Upper lobe of left lung (tissue), 6 donors: ENCODE measurements around the gene PREP. TPM values are rescaled to one million over a fixed set of nuclear protein-coding genes. Genes with fewer than 3 reads are reported as not detected.

Experiments used
- ATAC-seq, 2 donors: fragments of 200-7000 bp; cut with Tn5 transposase; one replicate each; pipeline ENCODE4 v1.9.1; 2022; ENCODE audit warnings: mild to moderate bottlenecking in 2 of 2, moderate library complexity in 2 of 2; ENCODE audit not compliant: low FRiP score in 2 of 2
- DNase-seq, 2 donors: peaks; one replicate each; pipeline ENCODE4 v3.0.0-alpha.2; 2019 to 2020
- H3K27ac ChIP-seq, 4 donors: fragments of 200-600 bp; sonication (generic); one replicate each; pipeline ENCODE4 v1.5.1; 2016 to 2019
- H3K27me3 ChIP-seq, 4 donors: fragments of 200-600 bp; sonication (generic); one replicate each; pipeline ENCODE4 v1.5.1; 2017 to 2019
- H3K36me3 ChIP-seq, 4 donors: fragments of 200-600 bp; sonication (generic); one replicate each; pipeline ENCODE4 v1.5.1; 2016 to 2019
- H3K4me1 ChIP-seq, 4 donors: fragments of 200-600 bp; sonication (generic); one replicate each; pipeline ENCODE4 v1.5.1; 2018 to 2019
- H3K4me3 ChIP-seq, 4 donors: fragments of 200-600 bp; sonication (generic); one replicate each; pipeline ENCODE4 v1.5.1; 2017 to 2019; ENCODE audit warnings: mild to moderate bottlenecking in 2 of 4, moderate library complexity in 1 of 4
- H3K9me3 ChIP-seq, 4 donors: fragments of 200-600 bp; sonication (generic); one replicate each; pipeline ENCODE4 v1.5.1; 2018 to 2019
- CTCF ChIP-seq, 6 experiments: fragments of 450-650 bp in 4 of 6; fragments of 200-600 bp in 2 of 6; sonication (generic) in 2 of 6; IDR thresholded peaks; one replicate each; pipeline ENCODE4 v1.5.1; 2016 to 2019; ENCODE audit warnings: antibody characterized with exemption in 6 of 6
- EP300 ChIP-seq, 4 donors: sonication (generic); formaldehyde crosslinking; IDR thresholded peaks; one replicate each; pipeline ENCODE4 v1.5.1; 2017; ENCODE audit warnings: antibody characterized with exemption in 4 of 4, control low read depth in 2 of 4
- POLR2A ChIP-seq, 4 donors: fragments of 450-650 bp; IDR thresholded peaks; one replicate each; pipeline ENCODE4 v1.5.1; 2016 to 2017; ENCODE audit warnings: antibody characterized with exemption in 4 of 4, mild to moderate bottlenecking in 2 of 4
- POLR2AphosphoS5 ChIP-seq, 2 donors: sonication (generic); formaldehyde crosslinking; IDR thresholded peaks; one replicate each; pipeline ENCODE4 v1.5.1; 2017; ENCODE audit warnings: antibody characterized with exemption in 2 of 2
- WGBS, 2 donors: methylation state at CpG; one replicate each; pipeline ENCODE4 v1.1.5; 2017 to 2018; 5-methylcytosine and 5-hydroxymethylcytosine counted together
- total RNA-seq, 6 donors: library from RNA; depleted of rRNA in 4 of 6; stranded (reverse); fragments of >200 nt in 4 of 6; gene quantifications; one replicate each; pipeline versions ENCODE4 v1.1.0 to v1.2.1, GENCODE V29; 2016 to 2021
- donor health status: DM: no; HTN: no; CAD: no; lungs with moderate emphysema.
- donor health status: DM: no; HTN: yes; CAD: no; lungs with severe emphysema.

Gene PREP
- total RNA-seq, 6 donors from 2014 or later: 12.1 to 31.0 (median 28.9) TPM

GRCh38 chr6:105278035-105278434 lies 124.8 kb downstream of the PREP start:
- Histone ChIP-seq H3K4me3 (no peak overlapping the region), H3K36me3 (peaks cover 0 to 74% (median 40%) of the 10 kb centered on the region in 4 donors), H3K4me1 (peaks cover 0 to 3% (median 0%) of the 10 kb centered on the region in 4 donors), H3K27me3 (no peaks in the 10 kb centered on the region), H3K9me3 (no peaks in the 10 kb centered on the region), H3K27ac (no peak overlapping the region)
- peak in 1 of 2 donors; percentile 56 for DNase-seq
- 86 to 91% methylated on average over 20 of the region's 20 CpGs for WGBS, 2 donors
- TF ChIP-seq POLR2A (IDR thresholded peaks at IDR 0.05): no peak
- TF ChIP-seq POLR2AphosphoS5 (IDR thresholded peaks at IDR 0.05): no peak
- no peak for TF ChIP-seq CTCF (IDR thresholded peaks at IDR 0.05)
- TF ChIP-seq EP300 (IDR thresholded peaks at IDR 0.05): no peak
- no peak for ATAC-seq

- H3K27ac ChIP-seq: no peak overlapping the region
- ATAC-seq (no peak), DNase-seq (no peak)
- no peak overlapping the region for H3K4me3 ChIP-seq
- H3K4me1 ChIP-seq: peaks cover 0 to 7% (median 2%) of the 10 kb centered on the region in 4 donors
- TF ChIP-seq POLR2A (IDR thresholded peaks at IDR 0.05): no peak
- TF ChIP-seq EP300 (IDR thresholded peaks at IDR 0.05): no peak
- TF ChIP-seq CTCF (IDR thresholded peaks at IDR 0.05): no peak
- no peak for TF ChIP-seq POLR2AphosphoS5 (IDR thresholded peaks at IDR 0.05)
- no peaks in the 10 kb centered on the region for H3K9me3 ChIP-seq
- peaks cover 0 to 58% (median 27%) of the 10 kb centered on the region in 4 donors for H3K36me3 ChIP-seq
- H3K27me3 ChIP-seq: no peaks in the 10 kb centered on the region
- 98 to 100% methylated on average over 3 of the region's 3 CpGs for WGBS, 2 donors
Measured at GRCh38 chr6:105276374-105276773, 126.5 kb downstream of the PREP start.

- DNase-seq (no peak), ATAC-seq (no peak)
- TF ChIP-seq EP300 (IDR thresholded peaks at IDR 0.05) (no peak), POLR2A (IDR thresholded peaks at IDR 0.05) (no peak), POLR2AphosphoS5 (IDR thresholded peaks at IDR 0.05) (no peak), CTCF (IDR thresholded peaks at IDR 0.05) (no peak)
- H3K27ac ChIP-seq: no peak overlapping the region
- no peaks in the 10 kb centered on the region for H3K27me3 ChIP-seq
- H3K36me3 ChIP-seq: peaks cover 0 to 50% (median 20%) of the 10 kb centered on the region in 4 donors
- WGBS, 2 donors: 95 to 96% methylated on average over 2 of the region's 2 CpGs
- H3K4me1 ChIP-seq: peaks cover 0 to 7% (median 2%) of the 10 kb centered on the region in 4 donors
- H3K4me3 ChIP-seq: no peak overlapping the region
- H3K9me3 ChIP-seq: no peaks in the 10 kb centered on the region
Measured at GRCh38 chr6:105275542-105275941, 127.3 kb downstream of the PREP start.

- TF ChIP-seq POLR2A (IDR thresholded peaks at IDR 0.05) (no peak), CTCF (IDR thresholded peaks at IDR 0.05) (no peak), POLR2AphosphoS5 (IDR thresholded peaks at IDR 0.05) (no peak), EP300 (IDR thresholded peaks at IDR 0.05) (no peak)
Measured at GRCh38 chr6:105274678-105275077, 128.2 kb downstream of the PREP start.

GRCh38 chr6:105273589-105273988 lies 129.3 kb downstream of the PREP start:
- H3K4me3 ChIP-seq: no peak overlapping the region
- H3K36me3 ChIP-seq: peaks cover 0 to 34% (median 17%) of the 10 kb centered on the region in 4 donors
- H3K27me3 ChIP-seq: no peaks in the 10 kb centered on the region
- no peaks in the 10 kb centered on the region for H3K9me3 ChIP-seq
- ATAC-seq (no peak), DNase-seq (no peak)
- H3K27ac ChIP-seq: no peak overlapping the region
- 61 to 68% methylated on average over 8 of the region's 8 CpGs for WGBS, 2 donors
- TF ChIP-seq POLR2A (IDR thresholded peaks at IDR 0.05): no peak
- TF ChIP-seq CTCF (IDR thresholded peaks at IDR 0.05): no peak
- no peak for TF ChIP-seq EP300 (IDR thresholded peaks at IDR 0.05)
- no peak for TF ChIP-seq POLR2AphosphoS5 (IDR thresholded peaks at IDR 0.05)
- H3K4me1 ChIP-seq: peaks cover 0 to 7% (median 2%) of the 10 kb centered on the region in 4 donors

More at GRCh38 chr6:105274678-105275077, 128.2 kb downstream of the PREP start:
- no peak for ATAC-seq
- 94 to 96% methylated on average over 4 of the region's 4 CpGs for whole genome bisulfite sequencing, 2 donors
- no peaks in the 10 kb centered on the region for H3K27me3 ChIP-seq
- peaks cover 0 to 7% (median 2%) of the 10 kb centered on the region in 4 donors for H3K4me1 ChIP-seq
- DNase-seq: no peak
- H3K9me3 ChIP-seq: no peaks in the 10 kb centered on the region
- peaks cover 0 to 41% (median 17%) of the 10 kb centered on the region in 4 donors for H3K36me3 ChIP-seq
- H3K27ac ChIP-seq: no peak overlapping the region
- H3K4me3 ChIP-seq: no peak overlapping the region
